Immature natural killer cell (primary cell): ENCODE data around the gene SEMA3E. TPM values are rescaled to one million over a fixed set of nuclear protein-coding genes. Genes with fewer than 3 reads are reported as not detected.

Source experiments
- DNase-seq, 3 donors: peaks; one replicate each; pipeline ENCODE4 v3.0.0; 2022; ENCODE audit warnings: mixed read lengths in 1 of 3
- H3K27ac Mint-ChIP-seq, 6 donors: one replicate each; pipeline ENCODE4 v1.8.0; 2020; ENCODE audit warnings: mixed read lengths in 6 of 6, mild to moderate bottlenecking in 5 of 6, inconsistent platforms in 4 of 6, moderate library complexity in 3 of 6
- H3K27me3 Mint-ChIP-seq, 3 donors: one replicate each; pipeline ENCODE4 v1.8.0; 2020 to 2021; ENCODE audit warnings: low read depth in 3 of 3, mild to moderate bottlenecking in 3 of 3, mixed read lengths in 3 of 3, moderate library complexity in 3 of 3, inconsistent platforms in 1 of 3
- H3K36me3 Mint-ChIP-seq, 3 donors: one replicate each; pipeline ENCODE4 v1.8.0; 2020; ENCODE audit warnings: mixed read lengths in 3 of 3, inconsistent platforms in 2 of 3, mild to moderate bottlenecking in 2 of 3
- H3K4me1 Mint-ChIP-seq, 2 donors: one replicate each; pipeline ENCODE4 v1.8.0; 2020; ENCODE audit warnings: inconsistent platforms in 2 of 2, mild to moderate bottlenecking in 2 of 2, mixed read lengths in 2 of 2, moderate library complexity in 1 of 2
- H3K4me3 Mint-ChIP-seq, 5 donors: one replicate each; pipeline ENCODE4 v1.8.0; 2020; ENCODE audit warnings: mild to moderate bottlenecking in 5 of 5, mixed read lengths in 5 of 5, inconsistent platforms in 3 of 5, moderate library complexity in 3 of 5
- H3K9me3 Mint-ChIP-seq, 6 donors: one replicate each; pipeline ENCODE4 v1.8.0; 2020; ENCODE audit warnings: mild to moderate bottlenecking in 6 of 6, mixed read lengths in 6 of 6, inconsistent platforms in 4 of 6, moderate library complexity in 3 of 6
- polyA plus RNA-seq, 3 donors: library from polyadenylated mRNA; unstranded; fragments of 300-500 nt; fragmentation: Illumina TruSeq; gene quantifications; one replicate each; pipeline ENCODE4 v1.2.3, GENCODE V29; 2021

The SEMA3E gene
- polyA plus RNA-seq, 3 donors from 2014 or later: not detected

- Mint-ChIP-seq H3K27me3 (peaks cover 0 to 1% (median 0%) of the 10 kb centered on the region in 3 donors), H3K27ac (no peak overlapping the region), H3K36me3 (no peaks in the 10 kb centered on the region), H3K9me3 (peaks cover 4 to 35% (median 21%) of the 10 kb centered on the region in 6 donors), H3K4me3 (no peak overlapping the region), H3K4me1 (no peaks in the 10 kb centered on the region)
- DNase-seq: no peak
Measured at GRCh38 chr7:83520726-83521125, 128.2 kb downstream of the SEMA3E start.

- no peaks in the 10 kb centered on the region for H3K4me1 Mint-ChIP-seq
- H3K27me3 Mint-ChIP-seq: peaks cover 0 to 1% (median 0%) of the 10 kb centered on the region in 3 donors
- H3K9me3 Mint-ChIP-seq: peaks cover 0 to 31% (median 17%) of the 10 kb centered on the region in 6 donors
- no peak overlapping the region for H3K27ac Mint-ChIP-seq
- no peak for DNase-seq
- no peaks in the 10 kb centered on the region for H3K36me3 Mint-ChIP-seq
- no peak overlapping the region for H3K4me3 Mint-ChIP-seq
Measured at GRCh38 chr7:83519240-83519639, 129.7 kb downstream of the SEMA3E start.

GRCh38 chr7:83517035-83517700 is 131.8 kb downstream of the SEMA3E start:
- Mint-ChIP-seq H3K9me3 (peaks cover 1 to 27% (median 15%) of the 10 kb centered on the region in 6 donors), H3K4me1 (no peaks in the 10 kb centered on the region), H3K4me3 (no peak overlapping the region), H3K36me3 (no peaks in the 10 kb centered on the region), H3K27ac (no peak overlapping the region), H3K27me3 (peaks cover 0 to 1% (median 0%) of the 10 kb centered on the region in 3 donors)
- no peak for DNase-seq

GRCh38 chr7:83514977-83515376 is 134.0 kb downstream of the SEMA3E start:
- no peaks in the 10 kb centered on the region for H3K4me1 Mint-ChIP-seq
- no peak for DNase-seq
- peaks cover 6 to 30% (median 12%) of the 10 kb centered on the region in 6 donors for H3K9me3 Mint-ChIP-seq
- no peaks in the 10 kb centered on the region for H3K36me3 Mint-ChIP-seq
- H3K27me3 Mint-ChIP-seq: peaks cover 0 to 1% (median 0%) of the 10 kb centered on the region in 3 donors
- H3K27ac Mint-ChIP-seq: no peak overlapping the region
- H3K4me3 Mint-ChIP-seq: no peak overlapping the region

- Mint-ChIP-seq H3K9me3 (peaks cover 0 to 37% (median 14%) of the 10 kb centered on the region in 6 donors), H3K4me1 (no peaks in the 10 kb centered on the region), H3K27me3 (no peaks in the 10 kb centered on the region), H3K4me3 (no peak overlapping the region), H3K36me3 (peaks cover 0 to 3% (median 0%) of the 10 kb centered on the region in 3 donors), H3K27ac (no peak overlapping the region)
- DNase-seq: no peak
Measured at GRCh38 chr7:83509255-83510021, 139.5 kb downstream of the SEMA3E start.

- H3K4me3 Mint-ChIP-seq: no peak overlapping the region
- peaks cover 0 to 3% (median 0%) of the 10 kb centered on the region in 3 donors for H3K36me3 Mint-ChIP-seq
- no peaks in the 10 kb centered on the region for H3K27me3 Mint-ChIP-seq
- DNase-seq: no peak
- peaks cover 2 to 35% (median 15%) of the 10 kb centered on the region in 6 donors for H3K9me3 Mint-ChIP-seq
- H3K27ac Mint-ChIP-seq: no peak overlapping the region
- H3K4me1 Mint-ChIP-seq: no peaks in the 10 kb centered on the region
Measured at GRCh38 chr7:83504330-83504729, 144.6 kb downstream of the SEMA3E start.

- no peaks in the 10 kb centered on the region for H3K27me3 Mint-ChIP-seq
- DNase-seq: no peak
- peaks cover 2 to 38% (median 14%) of the 10 kb centered on the region in 6 donors for H3K9me3 Mint-ChIP-seq
- no peaks in the 10 kb centered on the region for H3K4me1 Mint-ChIP-seq
- H3K27ac Mint-ChIP-seq: no peak overlapping the region
- peaks cover 0 to 3% (median 0%) of the 10 kb centered on the region in 3 donors for H3K36me3 Mint-ChIP-seq
- H3K4me3 Mint-ChIP-seq: no peak overlapping the region
Measured at GRCh38 chr7:83502636-83503035, 146.3 kb downstream of the SEMA3E start.

- Mint-ChIP-seq H3K27ac (no peak overlapping the region), H3K27me3 (no peaks in the 10 kb centered on the region), H3K36me3 (no peaks in the 10 kb centered on the region), H3K4me3 (no peak overlapping the region), H3K9me3 (peaks cover 0 to 26% (median 3%) of the 10 kb centered on the region in 6 donors), H3K4me1 (no peaks in the 10 kb centered on the region)
- no peak for DNase-seq
Measured at GRCh38 chr7:83494683-83495082, 154.3 kb downstream of the SEMA3E start.

GRCh38 chr7:83492802-83493201 is 156.1 kb downstream of the SEMA3E start:
- Mint-ChIP-seq H3K27me3 (no peaks in the 10 kb centered on the region), H3K27ac (no peak overlapping the region), H3K4me1 (no peaks in the 10 kb centered on the region), H3K36me3 (no peaks in the 10 kb centered on the region), H3K9me3 (peaks cover 4 to 31% (median 11%) of the 10 kb centered on the region in 6 donors), H3K4me3 (no peak overlapping the region)
- no peak for DNase-seq

- peaks cover 9 to 46% (median 13%) of the 10 kb centered on the region in 6 donors for H3K9me3 Mint-ChIP-seq
- H3K36me3 Mint-ChIP-seq: peaks cover 0 to 1% (median 0%) of the 10 kb centered on the region in 3 donors
- no peak overlapping the region for H3K27ac Mint-ChIP-seq
Measured at GRCh38 chr7:83487801-83488200, 161.1 kb downstream of the SEMA3E start.

GRCh38 chr7:83486957-83487356 is 162.0 kb downstream of the SEMA3E start:
- Mint-ChIP-seq H3K4me3 (no peak overlapping the region), H3K36me3 (peaks cover 0 to 4% (median 0%) of the 10 kb centered on the region in 3 donors), H3K4me1 (no peaks in the 10 kb centered on the region), H3K27me3 (no peaks in the 10 kb centered on the region), H3K27ac (no peak overlapping the region), H3K9me3 (peaks cover 12 to 48% (median 16%) of the 10 kb centered on the region in 6 donors)
- DNase-seq: no peak

More at GRCh38 chr7:83487801-83488200, 161.1 kb downstream of the SEMA3E start:
- no peak for DNase-seq
- H3K4me1 Mint-ChIP-seq: no peaks in the 10 kb centered on the region
- no peak overlapping the region for H3K4me3 Mint-ChIP-seq
- H3K27me3 Mint-ChIP-seq: no peaks in the 10 kb centered on the region

GRCh38 chr7:83486536-83486935 is 162.4 kb downstream of the SEMA3E start:
- no peak for DNase-seq
- Mint-ChIP-seq H3K9me3 (peaks cover 12 to 50% (median 17%) of the 10 kb centered on the region in 6 donors), H3K27me3 (no peaks in the 10 kb centered on the region), H3K36me3 (peaks cover 0 to 4% (median 0%) of the 10 kb centered on the region in 3 donors), H3K4me1 (no peaks in the 10 kb centered on the region), H3K27ac (no peak overlapping the region), H3K4me3 (no peak overlapping the region)

GRCh38 chr7:83484826-83485225 is 164.1 kb downstream of the SEMA3E start:
- H3K27ac Mint-ChIP-seq: no peak overlapping the region
- no peak overlapping the region for H3K4me3 Mint-ChIP-seq
- H3K27me3 Mint-ChIP-seq: no peaks in the 10 kb centered on the region
- H3K4me1 Mint-ChIP-seq: no peaks in the 10 kb centered on the region
- no peak for DNase-seq
- peaks cover 0 to 4% (median 0%) of the 10 kb centered on the region in 3 donors for H3K36me3 Mint-ChIP-seq
- peaks cover 12 to 37% (median 17%) of the 10 kb centered on the region in 6 donors for H3K9me3 Mint-ChIP-seq

- no peak overlapping the region for H3K4me3 Mint-ChIP-seq
Measured at GRCh38 chr7:83484266-83484665, 164.7 kb downstream of the SEMA3E start.

More at GRCh38 chr7:83484266-83484665, 164.7 kb downstream of the SEMA3E start:
- Mint-ChIP-seq H3K9me3 (peaks cover 12 to 37% (median 17%) of the 10 kb centered on the region in 6 donors), H3K27ac (no peak overlapping the region), H3K4me1 (no peaks in the 10 kb centered on the region), H3K36me3 (peaks cover 0 to 4% (median 0%) of the 10 kb centered on the region in 3 donors), H3K27me3 (no peaks in the 10 kb centered on the region)
- no peak for DNase-seq
